ENCODE measurements around the gene GNB1. TPM values are rescaled to one million over a fixed set of nuclear protein-coding genes. Genes with fewer than 3 reads are reported as not detected.

The GNB1 gene
- total and polyA plus RNA-seq, 9 of the 15 experiments (the other 6 are each of a cell fraction or from before 2014, with no cell fraction given), result 34.3 to 388 (median 114) TPM

- TF ChIP-seq ZNF407 (IDR thresholded peaks at IDR 0.05; ENCODE audit: low read depth) (no peak), STAT5B (CRISPR knock-in tag; IDR thresholded peaks at IDR 0.05) (no peak), SOX6 (IDR thresholded peaks at IDR 0.05) (no peak), RB1 (IDR thresholded peaks at IDR 0.05; ENCODE audit: low read depth) (no peak), SMARCA4 (IDR thresholded peaks at IDR 0.05) (peak; percentile 35; the same call in 1 of the 2 replicates), FOXM1 (IDR thresholded peaks at IDR 0.05; ENCODE audit: low read depth) (no peak), FOXM1 (CRISPR knock-in tag; IDR thresholded peaks at IDR 0.05; ENCODE audit: low read depth) (no peak), ZNF146 (CRISPR knock-in tag; IDR thresholded peaks at IDR 0.05; ENCODE audit: unreplicated experiment) (no peak), HLTF (IDR thresholded peaks at IDR 0.05) (0 out of 2 replicates have a peak, but pooled peaks have one; percentile 17), HINFP (tag; conservative IDR thresholded peaks at IDR 0.05; ENCODE audit: low read depth) (no peak), ZNF655 (CRISPR knock-in tag; IDR thresholded peaks at IDR 0.05) (no peak), RFX5 (IDR thresholded peaks at IDR 0.05; ENCODE audit: low read depth, low read length) (no peak), ZKSCAN3 (CRISPR knock-in tag; IDR thresholded peaks at IDR 0.05) (no peak), MTF1 (CRISPR knock-in tag; IDR thresholded peaks at IDR 0.05; ENCODE audit: borderline replicate concordance) (no peak), POU5F1 (IDR thresholded peaks at IDR 0.05; ENCODE audit: borderline replicate concordance, low read depth, low read length, partially characterized antibody) (no peak), CGGBP1 (CRISPR knock-in tag; IDR thresholded peaks at IDR 0.05) (no peak), SREBF1 (IDR thresholded peaks at IDR 0.05; ENCODE audit: borderline replicate concordance, low read depth, low read length) (no peak), KAT8 (IDR thresholded peaks at IDR 0.05; ENCODE audit: low read depth) (no peak), ZKSCAN1 (IDR thresholded peaks at IDR 0.05; ENCODE audit: low read depth, low read length) (no peak)
Observed at GRCh38 chr1:1889090-1889750, 1.7 kb downstream of the GNB1 start (continued).
